HEK293T (cell line): ENCODE data around the gene EIF4G3.

ENCODE experiments used
- ARNT ChIP-seq: fragments of 450-650 bp; IDR thresholded peaks from 2 replicates; pipeline ENCODE4 v1.6.1; 2017; ENCODE audit warnings: mild to moderate bottlenecking
- BHLHE40 ChIP-seq: fragments of 450-650 bp; IDR thresholded peaks from 2 replicates; pipeline ENCODE4 v1.6.1; 2016; ENCODE audit warnings: mild to moderate bottlenecking, moderate library complexity, borderline replicate concordance
- CTBP1 ChIP-seq: fragments of 450-650 bp; IDR thresholded peaks from 2 replicates; pipeline ENCODE4 v1.6.1; 2016; ENCODE audit warnings: borderline replicate concordance
- ELF4 ChIP-seq: fragments of 450-650 bp; IDR thresholded peaks from 2 replicates; pipeline ENCODE4 v1.6.1; 2017; ENCODE audit warnings: antibody characterized with exemption
- FOXK2 ChIP-seq: fragments of 450-650 bp; IDR thresholded peaks from 2 replicates; pipeline ENCODE4 v1.6.1; 2016; ENCODE audit warnings: mild to moderate bottlenecking
- FOXM1 ChIP-seq: fragments of 450-650 bp; IDR thresholded peaks from 2 replicates; pipeline ENCODE4 v1.6.1; 2017; ENCODE audit warnings: mild to moderate bottlenecking, borderline replicate concordance
- HDGF ChIP-seq: fragments of 450-650 bp; IDR thresholded peaks from 2 replicates; pipeline ENCODE4 v1.6.1; 2017; ENCODE audit warnings: antibody characterized with exemption, borderline replicate concordance
- L3MBTL2 ChIP-seq: fragments of 450-650 bp; conservative IDR thresholded peaks from 2 replicates; pipeline ENCODE4 v1.6.1; 2016; ENCODE audit warnings: mild to moderate bottlenecking
- LEF1 ChIP-seq: fragments of 450-650 bp; IDR thresholded peaks from 2 replicates; pipeline ENCODE4 v1.6.1; 2017; ENCODE audit warnings: mild to moderate bottlenecking, borderline replicate concordance
- NFRKB ChIP-seq: fragments of 450-650 bp; IDR thresholded peaks from 2 replicates; pipeline ENCODE4 v1.6.1; 2016; ENCODE audit warnings: mild to moderate bottlenecking, moderate library complexity
- SP1 ChIP-seq: fragments of 450-650 bp; IDR thresholded peaks from 2 replicates; pipeline ENCODE4 v1.6.1; 2017
- SUZ12 ChIP-seq: fragments of 450-650 bp; IDR thresholded peaks from 2 replicates; pipeline ENCODE4 v1.6.1; 2016; ENCODE audit warnings: mild to moderate bottlenecking

- no peak for TF ChIP-seq BHLHE40
- no peak for TF ChIP-seq SUZ12
- no peak for TF ChIP-seq HDGF
- no peak for TF ChIP-seq SP1
- TF ChIP-seq FOXK2: no peak
- no peak for TF ChIP-seq FOXM1
- TF ChIP-seq NFRKB: no peak
- TF ChIP-seq LEF1: no peak
- TF ChIP-seq L3MBTL2: no peak
- no peak for TF ChIP-seq ARNT
- no peak for TF ChIP-seq CTBP1
- no peak for TF ChIP-seq ELF4
Observed at GRCh38 chr1:20847611-20848080, 329.1 kb downstream of the EIF4G3 start.
